Measurements from ENCODE around the gene GSE1. TPM values are rescaled to one million over a fixed set of nuclear protein-coding genes. Genes with fewer than 3 reads are reported as not detected.

GSE1 gene
- total and polyA plus RNA-seq, 2 of the 13 experiments (the other 11 are each of a cell fraction or from before 2014, with no cell fraction given): 16.1 to 31.2 TPM

DNA sequence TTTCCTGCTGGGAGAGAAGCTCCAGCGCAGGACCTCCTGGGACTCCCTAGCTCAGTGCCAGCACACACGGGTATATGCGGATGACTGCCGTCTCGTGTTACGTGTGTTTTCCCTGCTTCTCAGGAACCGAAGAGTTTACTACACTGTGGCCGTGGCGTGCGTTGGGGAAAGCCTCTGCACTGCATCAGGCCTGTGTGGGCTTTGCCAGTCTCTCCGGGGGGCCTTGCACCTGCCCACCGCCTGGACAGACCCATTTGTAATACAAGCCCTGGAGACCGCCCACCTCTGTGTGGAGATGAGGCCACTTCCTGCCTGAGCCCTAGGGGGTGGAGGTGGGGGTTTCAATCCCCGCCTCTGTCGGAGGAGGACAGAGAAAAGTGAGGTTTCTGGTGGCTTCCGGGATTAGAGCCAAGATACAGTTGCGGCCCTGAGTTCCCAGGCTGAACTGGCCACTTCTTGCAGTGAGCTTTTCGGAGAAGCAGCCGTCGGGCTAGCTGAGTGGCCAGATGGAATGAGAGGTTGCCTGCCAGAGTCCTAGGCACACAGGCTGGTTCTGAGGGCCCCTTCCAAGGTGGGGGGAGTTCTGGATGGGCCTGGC, 43.4 kb upstream of the GSE1 start:
- POLR2A ChIA-PET: no interaction called here
- FAIRE-seq (no peak), ATAC-seq (no peak), DNase-seq (ENCODE audit: low spot score) (no peak)
- no TSS peak for BruUV-seq (replicated peaks)
- Histone ChIP-seq H3K27me3 (ENCODE audit: control insufficient read depth in 1 of 2, insufficient read depth in 2 of 2, low read length in 2 of 2) (no peaks in the 10 kb centered on the region), H3K9me3 (ENCODE audit: low read length) (no peaks in the 10 kb centered on the region), H4K20me1 (ENCODE audit: insufficient read depth, low read length) (peaks cover 71% of the 10 kb centered on the region), H3K9ac (ENCODE audit: insufficient read depth, low read depth, low read length) (no peak overlapping the region), H3K4me3 (replicated peaks in 1 of 3; ENCODE audit: insufficient read depth in 1 of 3, low read depth in 2 of 3, low read length in 3 of 3) (no peak overlapping the region), H3K36me3 (replicated peaks in 1 of 2; ENCODE audit: control insufficient read depth in 1 of 2, insufficient read depth in 2 of 2, low read length in 2 of 2) (peaks cover 3 to 21% of the 10 kb centered on the region in 2 experiments; a peak in 4 of 5 replicates), H2AFZ (ENCODE audit: low read length) (no peak overlapping the region), H3K4me1 (ENCODE audit: insufficient read depth, low read length) (peaks cover 41% of the 10 kb centered on the region), H3K79me2 (ENCODE audit: insufficient read depth, low read length) (peaks cover 78% of the 10 kb centered on the region), H3K27ac (ENCODE audit: extremely low read length, insufficient read depth, low read length) (no peak overlapping the region), H3K4me2 (ENCODE audit: low read depth, low read length) (no peak overlapping the region)
- WGBS (ENCODE audit: low lambda C conversion rate): 87% methylated on average over 20 of the region's 20 CpGs
- TF ChIP-seq, protein P1, sequence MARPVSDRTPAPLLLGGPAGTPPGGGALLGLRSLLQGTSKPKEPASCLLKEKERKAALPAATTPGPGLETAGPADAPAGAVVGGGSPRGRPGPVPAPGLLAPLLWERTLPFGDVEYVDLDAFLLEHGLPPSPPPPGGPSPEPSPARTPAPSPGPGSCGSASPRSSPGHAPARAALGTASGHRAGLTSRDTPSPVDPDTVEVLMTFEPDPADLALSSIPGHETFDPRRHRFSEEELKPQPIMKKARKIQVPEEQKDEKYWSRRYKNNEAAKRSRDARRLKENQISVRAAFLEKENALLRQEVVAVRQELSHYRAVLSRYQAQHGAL (CRISPR knock-in tag; IDR thresholded peaks at IDR 0.05; ENCODE audit: not compliant biosample characterization): no peak
- TF ChIP-seq RFXAP (CRISPR knock-in tag; IDR thresholded peaks at IDR 0.05; ENCODE audit: borderline replicate concordance) (no peak), ZNF569 (CRISPR knock-in tag; IDR thresholded peaks at IDR 0.05; ENCODE audit: borderline replicate concordance) (no peak), TMF1 (CRISPR knock-in tag; IDR thresholded peaks at IDR 0.05; ENCODE audit: low read depth) (no peak), HDAC1 (CRISPR knock-in tag; IDR thresholded peaks at IDR 0.05) (no peak), CREM (IDR thresholded peaks at IDR 0.05) (no peak), CREM (CRISPR knock-in tag; IDR thresholded peaks at IDR 0.05) (no peak), TBL1XR1 (IDR thresholded peaks at IDR 0.05; ENCODE audit: borderline replicate concordance, low read length, partially characterized antibody) (no peak), RAD51 (IDR thresholded peaks at IDR 0.05; ENCODE audit: borderline replicate concordance) (no peak), FLYWCH1 (CRISPR knock-in tag; IDR thresholded peaks at IDR 0.05) (no peak)
- TF ChIP-seq, protein P2, sequence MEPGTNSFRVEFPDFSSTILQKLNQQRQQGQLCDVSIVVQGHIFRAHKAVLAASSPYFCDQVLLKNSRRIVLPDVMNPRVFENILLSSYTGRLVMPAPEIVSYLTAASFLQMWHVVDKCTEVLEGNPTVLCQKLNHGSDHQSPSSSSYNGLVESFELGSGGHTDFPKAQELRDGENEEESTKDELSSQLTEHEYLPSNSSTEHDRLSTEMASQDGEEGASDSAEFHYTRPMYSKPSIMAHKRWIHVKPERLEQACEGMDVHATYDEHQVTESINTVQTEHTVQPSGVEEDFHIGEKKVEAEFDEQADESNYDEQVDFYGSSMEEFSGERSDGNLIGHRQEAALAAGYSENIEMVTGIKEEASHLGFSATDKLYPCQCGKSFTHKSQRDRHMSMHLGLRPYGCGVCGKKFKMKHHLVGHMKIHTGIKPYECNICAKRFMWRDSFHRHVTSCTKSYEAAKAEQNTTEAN (CRISPR knock-in tag; conservative IDR thresholded peaks at IDR 0.05): no peak
- TF ChIP-seq, protein P3, sequence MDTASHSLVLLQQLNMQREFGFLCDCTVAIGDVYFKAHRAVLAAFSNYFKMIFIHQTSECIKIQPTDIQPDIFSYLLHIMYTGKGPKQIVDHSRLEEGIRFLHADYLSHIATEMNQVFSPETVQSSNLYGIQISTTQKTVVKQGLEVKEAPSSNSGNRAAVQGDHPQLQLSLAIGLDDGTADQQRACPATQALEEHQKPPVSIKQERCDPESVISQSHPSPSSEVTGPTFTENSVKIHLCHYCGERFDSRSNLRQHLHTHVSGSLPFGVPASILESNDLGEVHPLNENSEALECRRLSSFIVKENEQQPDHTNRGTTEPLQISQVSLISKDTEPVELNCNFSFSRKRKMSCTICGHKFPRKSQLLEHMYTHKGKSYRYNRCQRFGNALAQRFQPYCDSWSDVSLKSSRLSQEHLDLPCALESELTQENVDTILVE (CRISPR knock-in tag; IDR thresholded peaks at IDR 0.05): no peak
- TF ChIP-seq, protein P4, sequence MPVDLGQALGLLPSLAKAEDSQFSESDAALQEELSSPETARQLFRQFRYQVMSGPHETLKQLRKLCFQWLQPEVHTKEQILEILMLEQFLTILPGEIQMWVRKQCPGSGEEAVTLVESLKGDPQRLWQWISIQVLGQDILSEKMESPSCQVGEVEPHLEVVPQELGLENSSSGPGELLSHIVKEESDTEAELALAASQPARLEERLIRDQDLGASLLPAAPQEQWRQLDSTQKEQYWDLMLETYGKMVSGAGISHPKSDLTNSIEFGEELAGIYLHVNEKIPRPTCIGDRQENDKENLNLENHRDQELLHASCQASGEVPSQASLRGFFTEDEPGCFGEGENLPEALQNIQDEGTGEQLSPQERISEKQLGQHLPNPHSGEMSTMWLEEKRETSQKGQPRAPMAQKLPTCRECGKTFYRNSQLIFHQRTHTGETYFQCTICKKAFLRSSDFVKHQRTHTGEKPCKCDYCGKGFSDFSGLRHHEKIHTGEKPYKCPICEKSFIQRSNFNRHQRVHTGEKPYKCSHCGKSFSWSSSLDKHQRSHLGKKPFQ (CRISPR knock-in tag; IDR thresholded peaks at IDR 0.05; ENCODE audit: insufficient replicate concordance): no peak
- TF ChIP-seq, protein P5, sequence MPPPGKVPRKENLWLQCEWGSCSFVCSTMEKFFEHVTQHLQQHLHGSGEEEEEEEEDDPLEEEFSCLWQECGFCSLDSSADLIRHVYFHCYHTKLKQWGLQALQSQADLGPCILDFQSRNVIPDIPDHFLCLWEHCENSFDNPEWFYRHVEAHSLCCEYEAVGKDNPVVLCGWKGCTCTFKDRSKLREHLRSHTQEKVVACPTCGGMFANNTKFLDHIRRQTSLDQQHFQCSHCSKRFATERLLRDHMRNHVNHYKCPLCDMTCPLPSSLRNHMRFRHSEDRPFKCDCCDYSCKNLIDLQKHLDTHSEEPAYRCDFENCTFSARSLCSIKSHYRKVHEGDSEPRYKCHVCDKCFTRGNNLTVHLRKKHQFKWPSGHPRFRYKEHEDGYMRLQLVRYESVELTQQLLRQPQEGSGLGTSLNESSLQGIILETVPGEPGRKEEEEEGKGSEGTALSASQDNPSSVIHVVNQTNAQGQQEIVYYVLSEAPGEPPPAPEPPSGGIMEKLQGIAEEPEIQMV (CRISPR knock-in tag; IDR thresholded peaks at IDR 0.05; ENCODE audit: low read depth): no peak
- in situ Hi-C loops (cut with HindIII; ENCODE audit: extremely low pct_ligation_motif_present, low pct_unique_long_range_greater_than_20kb) (no loop called here), intact Hi-C loops (cut with micrococcal nuclease; ENCODE audit: unreplicated experiment) (no loop called here)
- CTCF ChIA-PET (ENCODE audit: low intra/inter-chr PET ratio, low total read pairs): no interaction called here
